Hypothalamus (tissue), 51 donors: ENCODE results near the gene KRTAP21-3.
"Not testable (repeated sequence)": the region's sequence is repeated elsewhere in the genome, so short reads cannot be mapped to it uniquely, and the experiment has no call there.

Source experiments
- DNase-seq, 51 donors: peaks; one replicate each; lab custom pipeline; 2025; lab: John Stamatoyannopoulos, UW

Gene KRTAP21-3

DNA sequence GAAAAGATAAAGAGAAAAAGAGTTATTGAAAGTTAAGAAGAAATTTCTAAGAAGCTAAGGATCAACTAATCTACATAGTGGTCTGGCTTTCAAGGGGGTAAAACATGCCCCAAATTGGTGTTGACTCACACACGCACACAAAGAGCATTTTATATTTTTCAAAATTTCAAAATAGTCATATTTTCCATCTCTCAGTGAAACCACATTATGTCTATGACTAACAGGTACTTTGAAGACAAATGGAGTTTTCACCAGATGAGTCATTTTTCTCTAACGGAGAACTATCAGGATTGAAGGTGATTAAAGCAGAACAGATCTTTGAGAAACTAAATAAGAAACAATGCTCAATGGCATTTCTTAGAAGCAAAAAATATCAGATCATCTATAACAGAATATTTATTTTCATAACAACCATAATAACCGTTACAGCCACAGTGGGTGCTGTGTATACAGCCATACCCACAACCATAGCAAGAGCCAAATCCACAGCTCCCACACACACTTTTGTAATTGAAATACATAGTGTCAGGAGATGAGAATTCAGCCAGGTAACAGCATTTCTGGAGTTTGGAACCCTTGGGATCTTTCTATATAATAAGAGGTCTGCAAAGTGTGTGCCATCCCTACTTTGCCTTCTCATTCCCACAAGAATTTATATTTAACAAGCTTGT lies at the start of gene KRTAP21-3:
Gene KRTAP21-3, minus strand, starts transcription at position 539 of the 671 bp plus-strand sequence. Its CDS starts 18 bp downstream, at position 521.
- peak in 1 of 51 donors; percentile 11 for DNase-seq

GRCh38 chr21:30760776-30761175 lies 42.2 kb upstream of the KRTAP21-3 start:
- DNase-seq: no peak

- no peak for DNase-seq
These were observed 39.7 kb upstream of the KRTAP21-3 start for GRCh38 chr21:30758306-30758705.

DNA sequence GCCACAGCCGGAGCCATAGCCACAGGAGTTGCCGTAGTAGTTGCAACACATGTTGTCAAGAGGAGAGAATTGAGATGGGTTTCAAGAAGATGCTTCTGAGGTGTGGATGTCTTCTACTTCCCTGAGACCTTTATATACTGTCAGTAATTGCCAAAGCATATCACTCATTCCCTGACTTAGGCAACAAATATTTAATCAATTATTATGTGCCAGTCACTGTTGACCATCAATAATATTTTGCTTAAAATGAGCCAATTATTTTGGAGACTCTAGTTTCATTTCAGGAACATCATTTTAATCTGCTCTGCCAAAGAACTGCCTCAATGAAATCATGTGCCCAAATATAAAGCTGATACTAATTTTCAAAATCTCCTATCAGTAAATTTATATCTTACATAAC lies 36.8 kb upstream of the KRTAP21-3 start, which contains the start of gene KRTAP21-1:
Gene KRTAP21-1, minus strand, starts transcription at position 101 of the 400 bp plus-strand sequence. Its CDS starts 50 bp downstream, at position 51.
- not testable (repeated sequence) for DNase-seq

DNA sequence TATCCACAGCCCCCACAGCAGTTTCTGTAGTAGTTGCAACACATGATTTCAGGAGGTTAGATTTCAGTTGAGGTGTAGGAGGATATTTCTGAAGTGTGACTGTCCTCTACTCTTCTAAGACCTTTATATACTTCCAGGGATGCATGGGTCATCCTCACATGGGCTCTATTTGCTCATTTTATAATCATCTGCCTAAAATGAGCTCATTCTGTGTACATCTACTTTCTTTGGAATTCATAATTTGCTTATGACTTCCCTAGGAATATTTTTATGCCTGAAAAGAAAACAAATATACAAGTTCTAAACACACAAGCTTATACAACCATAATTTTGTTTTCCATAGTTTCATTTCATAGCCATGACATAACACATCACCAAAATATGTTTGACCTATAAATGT lies 28.6 kb upstream of the KRTAP21-3 start, which contains the start of gene KRTAP21-2:
Gene KRTAP21-2, minus strand, starts transcription at position 101 of the 400 bp plus-strand sequence. Its CDS starts 57 bp downstream, at position 44.
- no peak for DNase-seq

DNA sequence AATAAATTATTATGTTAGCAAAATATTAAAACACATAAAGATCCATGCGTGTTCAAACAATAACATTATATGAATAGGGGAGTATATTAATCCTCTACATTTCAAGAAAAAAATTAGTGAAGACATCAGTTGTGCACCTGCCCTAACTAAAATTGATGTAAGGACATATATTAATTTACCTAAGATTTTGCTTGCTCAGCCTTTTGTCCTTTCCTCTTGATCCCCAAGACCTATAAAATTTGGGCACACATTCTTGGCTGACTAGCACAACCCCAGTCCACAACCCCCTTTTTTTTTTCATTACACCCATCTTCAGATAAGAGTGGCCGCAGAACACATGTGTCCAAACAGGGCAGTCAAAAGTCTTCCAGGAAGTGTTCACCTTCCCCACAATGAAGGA lies 21.9 kb upstream of the KRTAP21-3 start:
- DNase-seq: no peak

- DNase-seq: no peak
These were observed 14.4 kb upstream of the KRTAP21-3 start for GRCh38 chr21:30733026-30733425.

- DNase-seq: no peak
These were observed 8.1 kb upstream of the KRTAP21-3 start for GRCh38 chr21:30726726-30727125.

GRCh38 chr21:30719401-30719800 lies 824 bp upstream of the KRTAP21-3 start:
- DNase-seq: peak in 1 of 51 donors; percentile 1

DNA sequence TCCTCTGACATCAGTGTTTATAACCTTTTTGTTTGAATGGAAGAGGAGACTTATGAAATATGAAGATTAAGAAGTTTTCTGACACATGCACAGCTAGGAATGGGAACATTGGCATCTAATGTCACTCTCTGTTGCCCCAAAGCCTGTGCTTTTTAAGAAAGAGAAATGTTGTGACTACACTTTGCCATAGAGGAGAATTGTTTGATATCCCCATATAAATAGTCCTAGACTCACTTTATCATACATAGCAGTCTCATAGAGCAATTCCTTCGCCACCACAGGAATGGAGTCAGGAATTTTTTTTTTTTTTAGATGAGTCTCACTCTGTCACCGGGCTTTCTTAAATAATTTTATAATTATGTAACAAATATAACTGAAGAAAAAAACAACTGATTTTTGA lies 1.5 kb downstream of the KRTAP21-3 start:
- no peak for DNase-seq

DNA sequence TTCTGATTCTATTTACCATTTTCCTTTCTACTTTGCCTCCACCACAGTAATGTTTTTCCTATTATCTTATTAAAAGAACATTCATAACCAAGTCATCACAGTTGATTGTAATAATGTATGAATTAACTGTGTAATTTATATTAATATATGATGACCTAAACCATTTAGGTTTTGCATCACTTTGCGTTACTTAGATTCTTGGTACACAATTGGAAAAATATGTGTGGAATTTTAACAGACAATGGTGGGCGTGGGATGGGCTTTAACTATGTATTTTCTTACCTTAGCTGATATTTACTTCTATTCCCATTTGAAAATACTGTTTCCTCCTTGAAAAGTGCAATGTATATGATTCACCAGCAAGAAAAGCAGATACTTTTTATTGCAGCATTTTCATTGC lies 3.6 kb downstream of the KRTAP21-3 start:
- DNase-seq: no peak

DNA sequence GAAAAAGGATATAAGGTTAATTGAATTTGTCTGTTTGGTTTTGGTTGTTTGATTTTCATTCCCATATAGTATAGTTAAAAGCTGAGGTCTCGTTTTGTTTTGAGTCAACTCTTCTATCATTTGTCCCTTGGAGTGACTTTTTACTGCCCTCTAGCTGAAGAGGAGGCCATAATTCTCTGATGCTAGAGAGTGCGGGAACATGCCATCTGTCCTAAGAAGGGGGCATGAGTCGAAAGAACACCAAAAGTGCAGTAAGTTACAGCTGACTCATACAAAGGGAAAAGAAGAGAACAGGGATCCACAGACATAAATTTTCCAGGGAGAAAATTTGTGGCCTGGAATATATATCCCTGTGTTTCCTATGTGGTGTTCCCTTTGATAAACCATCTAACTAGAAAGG lies 4.1 kb downstream of the KRTAP21-3 start:
- DNase-seq: no peak

DNA sequence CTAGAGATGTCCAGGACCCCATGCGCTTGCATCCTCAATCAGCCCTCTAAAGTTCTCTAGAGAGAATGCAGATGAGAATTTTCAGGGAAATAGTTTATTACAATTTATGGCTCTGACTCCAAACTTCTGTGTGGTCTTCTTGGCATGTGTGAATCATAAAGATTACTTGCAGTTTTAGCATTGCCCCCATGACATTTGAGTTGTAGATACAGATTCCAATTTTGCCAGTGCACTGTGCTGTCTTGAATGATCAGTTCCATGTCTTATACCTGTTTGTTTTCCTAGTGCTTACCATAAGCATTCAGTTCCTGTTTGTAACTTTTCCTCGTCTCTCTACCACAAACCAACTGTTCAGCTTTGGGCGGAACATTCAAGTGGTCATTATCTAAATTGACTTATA lies 4.8 kb downstream of the KRTAP21-3 start:
- DNase-seq: no peak

- DNase-seq: no peak
These were observed 8.1 kb downstream of the KRTAP21-3 start for GRCh38 chr21:30710499-30710898.

- no peak for DNase-seq
These were observed 11.2 kb downstream of the KRTAP21-3 start for GRCh38 chr21:30707409-30707808.

- DNase-seq: no peak
These were observed 22.6 kb downstream of the KRTAP21-3 start for GRCh38 chr21:30695956-30696355.

- DNase-seq: no peak
These were observed 28.8 kb downstream of the KRTAP21-3 start for GRCh38 chr21:30689822-30690221.

GRCh38 chr21:30684506-30684905 lies 34.1 kb downstream of the KRTAP21-3 start:
- DNase-seq: no peak

GRCh38 chr21:30680586-30680985 lies 38.0 kb downstream of the KRTAP21-3 start:
- no peak for DNase-seq

GRCh38 chr21:30676737-30677136 lies 41.8 kb downstream of the KRTAP21-3 start:
- DNase-seq: no peak

- DNase-seq: no peak
These were observed 44.3 kb downstream of the KRTAP21-3 start for GRCh38 chr21:30674312-30674711.

GRCh38 chr21:30672985-30673650 lies 45.5 kb downstream of the KRTAP21-3 start:
- DNase-seq: no peak
